D341Med (cell line): ENCODE data around the gene OR2A1.
"Not testable (repeated sequence)": the region's sequence is repeated elsewhere in the genome, so short reads cannot be mapped to it uniquely, and the experiment has no call there.

Source experiments
- DNase-seq: peaks from one replicate; pipeline ENCODE4 v3.0.0; 2012; ENCODE audit warnings: low spot score

The OR2A1 gene

DNA sequence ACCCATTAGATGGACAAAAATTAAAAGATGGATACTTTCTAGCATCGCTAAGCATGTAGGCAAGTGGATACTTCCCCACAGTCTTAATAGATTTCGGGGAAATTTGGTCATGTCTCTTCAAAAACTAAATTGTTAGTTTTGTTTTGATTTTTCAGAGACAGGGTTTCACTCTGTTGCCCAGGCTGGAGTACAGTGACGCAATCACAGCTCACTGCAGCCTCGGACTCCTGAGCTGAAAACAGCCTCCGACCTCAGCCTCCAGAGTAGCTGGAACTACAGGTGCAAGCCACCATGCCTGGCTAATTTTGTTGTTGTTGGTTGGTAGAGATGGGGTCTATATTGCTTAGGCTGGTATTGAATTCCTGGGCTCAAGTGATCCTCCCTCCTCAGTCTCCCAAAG is 13.6 kb downstream of the OR2A1 start:
- DNase-seq, result not testable (repeated sequence)

- DNase-seq, result not testable (repeated sequence)
These were observed 17.8 kb downstream of the OR2A1 start for GRCh38 chr7:144330044-144330443.

DNA sequence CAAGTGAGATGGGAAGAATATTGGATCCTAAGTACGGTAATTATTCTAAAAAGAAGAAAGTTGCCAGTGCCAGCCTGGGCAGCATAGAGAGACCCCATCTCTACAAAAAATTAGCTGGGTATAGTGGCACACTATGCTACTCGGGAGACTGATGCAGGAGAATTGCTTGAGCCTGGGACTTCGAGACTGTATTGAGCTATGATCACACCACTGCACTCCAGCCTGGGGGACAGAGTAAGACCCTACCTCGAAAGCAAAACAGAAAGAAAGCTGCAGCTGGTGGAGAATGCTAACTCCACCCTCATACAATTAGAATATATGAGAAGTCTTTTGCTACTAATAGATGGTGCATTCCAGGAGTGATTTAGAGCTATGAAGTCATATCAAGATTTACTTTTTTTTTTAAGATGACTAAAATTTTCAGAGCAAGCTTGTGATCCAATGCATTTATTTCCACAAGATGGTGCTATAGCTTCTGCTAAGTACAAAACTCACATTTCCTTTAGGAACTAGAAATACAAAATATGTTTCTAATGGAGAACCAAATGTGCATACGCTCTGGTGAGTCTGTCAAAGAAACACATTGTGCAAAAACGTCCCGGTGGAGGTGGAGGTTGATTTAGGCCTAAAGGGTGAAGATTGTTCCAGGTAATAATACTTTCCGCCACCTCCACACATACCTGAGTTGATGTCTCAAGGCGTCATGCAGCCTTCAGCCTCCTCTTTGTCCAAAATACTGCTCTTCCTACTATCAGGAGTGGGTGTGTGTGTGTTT is 19.2 kb downstream of the OR2A1 start:
- DNase-seq, result not testable (repeated sequence)

DNA sequence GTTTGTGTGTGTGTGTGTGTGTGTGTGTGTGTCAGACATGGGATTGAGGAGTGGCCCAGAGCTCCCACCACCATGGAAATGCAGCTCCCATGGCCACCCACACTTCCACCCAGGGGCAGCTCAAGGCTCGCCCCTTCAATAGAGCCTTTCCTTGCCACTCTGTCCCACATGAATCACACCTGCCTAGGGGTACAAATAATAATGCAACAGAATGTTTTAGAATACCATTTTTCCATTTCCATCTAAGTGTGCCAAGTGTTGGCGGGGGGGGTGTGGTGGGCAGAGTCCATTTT is 19.7 kb downstream of the OR2A1 start:
- DNase-seq, result not testable (repeated sequence)

GRCh38 chr7:144348625-144349024 is 36.4 kb downstream of the OR2A1 start:
- not testable (repeated sequence) for DNase-seq

- DNase-seq, result not testable (repeated sequence)
These were observed 39.4 kb downstream of the OR2A1 start for GRCh38 chr7:144351667-144352066.

DNA sequence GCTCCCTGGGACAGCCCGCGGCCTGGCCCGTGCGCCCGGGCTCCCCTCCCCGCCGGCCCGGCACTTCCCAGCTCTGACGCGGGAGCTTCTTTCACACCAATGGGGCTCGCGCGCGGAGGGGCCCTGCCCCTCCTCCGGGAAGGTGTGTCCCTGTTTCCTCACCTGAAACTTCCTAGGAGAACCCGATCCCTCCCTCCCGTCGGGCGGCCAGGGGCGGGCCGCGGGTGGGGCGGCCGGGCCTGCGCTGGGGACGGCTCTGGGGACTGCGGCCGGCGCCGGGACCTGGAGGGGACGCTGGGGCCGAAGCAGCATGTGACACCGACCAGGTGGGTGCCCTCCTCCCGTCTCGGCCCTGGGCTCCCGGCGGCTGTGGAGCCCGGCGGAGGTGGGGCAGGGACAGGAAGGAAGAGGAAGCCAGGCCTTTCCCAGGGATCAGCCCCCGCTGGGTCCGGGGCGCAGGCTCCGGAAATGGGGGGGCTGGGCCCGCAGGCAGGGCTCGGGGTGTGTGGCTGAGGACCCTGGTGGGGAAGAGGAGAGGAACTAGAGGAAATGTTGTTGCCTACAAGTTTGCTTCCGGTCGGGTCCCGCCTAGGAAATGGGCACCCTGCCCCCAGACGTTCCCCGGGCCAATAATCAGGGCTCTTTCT is 43.1 kb downstream of the OR2A1 start, which contains the start of gene ARHGEF5:
ARHGEF5 (plus strand) TSS at position 227 of the 647 bp plus-strand sequence. CDS start 7,268 bp downstream, outside the sequence.
- not testable (repeated sequence) for DNase-seq

DNA sequence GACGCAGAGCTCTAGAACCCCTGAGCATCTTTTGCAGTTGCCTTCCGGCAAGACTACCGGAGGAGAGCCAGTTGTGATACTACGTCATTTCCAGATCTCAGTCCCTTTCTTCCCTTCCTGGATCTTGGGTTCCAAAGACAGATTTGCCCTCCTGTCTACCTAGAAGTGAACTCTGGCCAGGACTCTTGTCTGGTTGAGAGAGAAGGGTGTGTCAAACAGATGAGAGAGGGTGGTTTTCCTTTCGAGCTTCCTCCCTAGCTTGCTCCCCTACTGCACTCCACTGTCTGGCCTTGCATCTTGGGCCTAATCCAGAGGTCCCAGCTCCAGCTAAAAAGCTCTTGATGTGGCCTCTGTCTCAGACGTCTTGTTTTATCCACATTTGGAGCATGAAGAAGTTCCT is 44.0 kb downstream of the OR2A1 start:
- DNase-seq, result not testable (repeated sequence)

- not testable (repeated sequence) for DNase-seq
These were observed 44.6 kb downstream of the OR2A1 start for GRCh38 chr7:144356860-144357259.

GRCh38 chr7:144362061-144362460 is 49.8 kb downstream of the OR2A1 start:
- DNase-seq, result not testable (repeated sequence)

DNA sequence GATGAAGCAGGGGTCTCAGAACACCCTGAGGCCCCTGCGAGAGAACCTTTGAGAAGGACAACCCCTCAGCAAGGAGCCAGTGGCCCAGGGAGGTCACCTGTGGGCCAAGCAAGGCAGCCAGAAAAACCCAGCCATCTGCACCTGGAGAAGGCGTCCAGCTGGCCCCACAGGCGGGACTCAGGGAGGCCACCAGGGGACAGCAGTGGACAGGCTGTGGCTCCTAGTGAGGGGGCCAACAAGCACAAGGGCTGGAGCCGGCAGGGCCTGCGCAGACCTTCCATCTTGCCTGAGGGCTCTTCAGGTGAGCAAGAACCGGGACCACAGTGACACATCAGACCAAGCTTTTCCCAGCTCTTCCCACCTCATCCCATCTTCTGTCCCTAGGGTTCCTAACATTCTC is 53.3 kb downstream of the OR2A1 start:
- not testable (repeated sequence) for DNase-seq

GRCh38 chr7:144367250-144367649 is 55.0 kb downstream of the OR2A1 start:
- DNase-seq, result not testable (repeated sequence)

- DNase-seq, result not testable (repeated sequence)
These were observed 57.0 kb downstream of the OR2A1 start for GRCh38 chr7:144369221-144369620.
